ENCODE results near the gene MS4A4A.

Gene MS4A4A

GRCh38 chr11:60349990-60350389, 69.5 kb downstream of the MS4A4A start:
- no peak for DNase-seq

GRCh38 chr11:60357771-60358170, 77.3 kb downstream of the MS4A4A start:
- no peak for DNase-seq

Data from NCI-H1694 treated with DMSO at 0.1 percent for 48 hours (cell line).